Smooth muscle cell (in vitro differentiated cells): ENCODE results near the gene SPEF2. TPM values are rescaled to one million over a fixed set of nuclear protein-coding genes. Genes with fewer than 3 reads are reported as not detected.

Source experiments
- DNase-seq: peaks from one replicate; lab custom pipeline; 2025; ENCODE audit not compliant: unreplicated experiment; lab: John Stamatoyannopoulos, UW
- H2AFZ ChIP-seq: fragments of 200-600 bp; sonication (generic); 2 replicates; pipeline ENCODE4 v1.6.0; 2016; ENCODE audit warnings: antibody characterized with exemption, low read depth, mild to moderate bottlenecking
- H3F3A ChIP-seq: fragments of 200-600 bp; sonication (generic); 2 replicates; pipeline ENCODE4 v1.6.0; 2017; ENCODE audit warnings: antibody characterized with exemption, low read depth
- H3K27ac ChIP-seq: fragments of 200-600 bp; sonication (generic); 2 replicates; pipeline ENCODE4 v1.5.1; 2016; ENCODE audit warnings: low read depth, mild to moderate bottlenecking
- H3K27me3 ChIP-seq: fragments of 200-600 bp; sonication (generic); 2 replicates; pipeline ENCODE4 v1.6.1; 2016; ENCODE audit warnings: low read depth, mild to moderate bottlenecking
- H3K36me3 ChIP-seq: fragments of 200-600 bp; sonication (generic); 2 replicates; pipeline ENCODE4 v1.5.1; 2016; ENCODE audit warnings: low read depth
- H3K4me1 ChIP-seq: fragments of 200-600 bp; sonication (generic); 2 replicates; pipeline ENCODE4 v1.5.1; 2016; ENCODE audit warnings: low read depth
- H3K4me2 ChIP-seq: fragments of 200-600 bp; sonication (generic); 2 replicates; pipeline ENCODE4 v1.6.0; 2016; ENCODE audit warnings: mild to moderate bottlenecking
- H3K4me3 ChIP-seq: fragments of 200-600 bp; sonication (generic); 2 replicates; pipeline ENCODE4 v1.5.1; 2016; ENCODE audit warnings: mild to moderate bottlenecking
- H3K79me2 ChIP-seq: fragments of 200-600 bp; sonication (generic); 2 replicates; pipeline ENCODE4 v1.6.0; 2016; ENCODE audit warnings: low read depth, mild to moderate bottlenecking
- H3K9ac ChIP-seq: fragments of 200-600 bp; sonication (generic); 2 replicates; pipeline ENCODE4 v1.6.0; 2016; ENCODE audit warnings: low read depth
- H3K9me3 ChIP-seq: fragments of 200-600 bp; sonication (generic); replicated peaks from 2 replicates; pipeline ENCODE4 v1.5.1; 2016; ENCODE audit warnings: low read depth
- H4K20me1 ChIP-seq: fragments of 200-600 bp; sonication (generic); 2 replicates; pipeline ENCODE4 v1.6.0; 2016; ENCODE audit warnings: low read depth
- CTCF ChIP-seq: fragments of 200-600 bp; sonication (generic); IDR thresholded peaks from 2 replicates; pipeline ENCODE4 v1.5.1; 2017; ENCODE audit warnings: borderline replicate concordance, mild to moderate bottlenecking, antibody characterized with exemption; ENCODE audit not compliant: insufficient read depth, poor library complexity, severe bottlenecking
- WGBS: methylation state at CpG from one replicate; pipeline ENCODE4 v1.1.7; 2016; ENCODE audit warnings: low lambda C conversion rate; 5-methylcytosine and 5-hydroxymethylcytosine counted together
- polyA plus RNA-seq: library from polyadenylated mRNA; unstranded; fragments of >200 nt; fragmentation: Nextera tagmentation; extraction: Ambion mirVana; gene quantifications from 2 replicates; pipeline ENCODE4 v1.2.1, GENCODE V29; 2016
- total RNA-seq: library from RNA; depleted of rRNA; stranded (reverse); fragments of >200 nt; gene quantifications from 2 replicates; pipeline ENCODE4 v1.2.3, GENCODE V29; 2014

SPEF2 gene
- total and polyA plus RNA-seq, 2 experiments from 2014 or later, result 3.1 to 4.8 TPM

- no peak for DNase-seq
These were observed 55.3 kb downstream of the SPEF2 start for GRCh38 chr5:35672995-35673394.

GRCh38 chr5:35674049-35674448, 56.4 kb downstream of the SPEF2 start:
- Histone ChIP-seq H3K4me3 (no peak overlapping the region), H4K20me1 (no peaks in the 10 kb centered on the region), H3K27ac (no peak overlapping the region), H2AFZ (no peak overlapping the region), H3K4me1 (no peaks in the 10 kb centered on the region), H3K9me3 (no peaks in the 10 kb centered on the region), H3F3A (no peaks in the 10 kb centered on the region), H3K27me3 (no peaks in the 10 kb centered on the region), H3K9ac (no peak overlapping the region), H3K4me2 (no peak overlapping the region), H3K36me3 (no peaks in the 10 kb centered on the region), H3K79me2 (no peaks in the 10 kb centered on the region)
- no peak for DNase-seq
- 90% methylated on average over 2 of the region's 2 CpGs for WGBS
- TF ChIP-seq CTCF, result no peak

More at GRCh38 chr5:35672995-35673394, 55.3 kb downstream of the SPEF2 start:
- H3K79me2 ChIP-seq, result no peaks in the 10 kb centered on the region
- no peaks in the 10 kb centered on the region for H3K9me3 ChIP-seq
- no peak overlapping the region for H3K9ac ChIP-seq
- H3K4me3 ChIP-seq, result no peak overlapping the region
- no peak overlapping the region for H3K4me2 ChIP-seq
- no peaks in the 10 kb centered on the region for H3K4me1 ChIP-seq
- H3F3A ChIP-seq, result no peaks in the 10 kb centered on the region
- 90% methylated on average over 1 of the region's 1 CpG for WGBS
- no peaks in the 10 kb centered on the region for H3K36me3 ChIP-seq
- H2AFZ ChIP-seq, result no peak overlapping the region
- no peak overlapping the region for H3K27ac ChIP-seq
- no peak for TF ChIP-seq CTCF
- H3K27me3 ChIP-seq, result no peaks in the 10 kb centered on the region
- no peaks in the 10 kb centered on the region for H4K20me1 ChIP-seq

- DNase-seq, result no peak
- no peaks in the 10 kb centered on the region for H4K20me1 ChIP-seq
- H3K4me1 ChIP-seq, result no peaks in the 10 kb centered on the region
- H3K36me3 ChIP-seq, result no peaks in the 10 kb centered on the region
- H3F3A ChIP-seq, result no peaks in the 10 kb centered on the region
- no peaks in the 10 kb centered on the region for H3K9me3 ChIP-seq
- H2AFZ ChIP-seq, result no peak overlapping the region
- H3K27ac ChIP-seq, result no peak overlapping the region
- no peak for TF ChIP-seq CTCF
- 87% methylated on average over 12 of the region's 12 CpGs for WGBS
- H3K4me2 ChIP-seq, result no peak overlapping the region
- no peaks in the 10 kb centered on the region for H3K27me3 ChIP-seq
- H3K4me3 ChIP-seq, result no peak overlapping the region
- no peak overlapping the region for H3K9ac ChIP-seq
- no peaks in the 10 kb centered on the region for H3K79me2 ChIP-seq
These were observed 57.7 kb downstream of the SPEF2 start for GRCh38 chr5:35675392-35675791.

GRCh38 chr5:35677878-35678277, 60.2 kb downstream of the SPEF2 start:
- H3F3A ChIP-seq, result no peaks in the 10 kb centered on the region
- no peak for DNase-seq
- no peaks in the 10 kb centered on the region for H4K20me1 ChIP-seq
- 94% methylated on average over 5 of the region's 5 CpGs for WGBS
- no peaks in the 10 kb centered on the region for H3K36me3 ChIP-seq
- no peaks in the 10 kb centered on the region for H3K79me2 ChIP-seq
- H2AFZ ChIP-seq, result no peak overlapping the region
- H3K4me2 ChIP-seq, result no peak overlapping the region
- H3K4me3 ChIP-seq, result no peak overlapping the region
- no peaks in the 10 kb centered on the region for H3K4me1 ChIP-seq
- no peak for TF ChIP-seq CTCF
- no peaks in the 10 kb centered on the region for H3K27me3 ChIP-seq
- H3K9ac ChIP-seq, result no peak overlapping the region
- H3K27ac ChIP-seq, result no peak overlapping the region
- no peaks in the 10 kb centered on the region for H3K9me3 ChIP-seq
